DMS 273 (cell line): ENCODE data around the gene UPK1A.
A peak's percentile ranks its signal among the peaks of the same experiment; 100 is the strongest.
"Not testable (repeated sequence)": the region's sequence is repeated elsewhere in the genome, so short reads cannot be mapped to it uniquely, and the experiment has no call there.

Source experiments
- DNase-seq: peaks from one replicate; lab custom pipeline; 2025; ENCODE audit not compliant: unreplicated experiment; lab: John Stamatoyannopoulos, UW

Gene UPK1A

DNA sequence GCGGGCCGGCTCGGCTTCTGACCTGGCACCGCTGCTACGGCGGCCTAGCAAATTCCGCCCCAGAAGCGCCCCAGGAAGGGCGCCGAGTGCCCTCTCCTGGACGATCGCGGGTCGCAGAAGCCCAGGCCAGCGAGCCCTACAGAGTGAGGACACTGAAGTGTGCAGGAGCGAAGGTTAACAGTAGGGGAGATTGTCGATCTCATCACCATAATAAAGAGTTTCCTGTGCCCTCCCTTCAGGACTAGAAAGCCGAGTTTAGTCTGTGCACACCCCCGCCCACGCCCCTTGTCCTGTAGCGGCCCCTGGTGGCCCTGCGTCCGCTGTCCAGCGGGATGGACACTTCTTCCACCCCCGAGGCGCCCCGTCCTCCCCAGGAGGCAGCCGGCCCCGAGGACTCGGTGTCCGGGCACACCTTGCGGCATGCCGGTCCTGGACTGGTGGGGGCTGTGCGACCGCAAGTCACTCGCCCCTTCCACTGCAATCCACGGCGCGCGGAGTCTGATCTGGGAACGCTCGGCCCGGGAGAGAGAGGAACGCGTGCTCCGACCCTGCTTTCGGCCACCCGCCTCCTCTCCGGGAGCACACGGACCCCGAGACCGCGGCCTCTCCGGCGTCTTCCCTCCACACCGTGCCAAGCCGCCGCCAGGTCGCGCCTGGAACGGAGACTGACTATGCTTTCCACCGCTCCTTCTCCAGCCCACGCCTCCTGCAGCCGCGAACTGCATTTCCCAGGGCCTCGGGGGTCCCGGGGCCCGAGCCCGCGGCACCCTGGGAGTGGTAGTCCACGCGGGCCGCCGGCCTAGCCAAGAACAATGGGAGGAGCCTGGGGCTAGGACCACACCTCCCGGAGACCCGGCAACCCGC is 50.7 kb downstream of the UPK1A start:
- peak; percentile 99 for DNase-seq

- no peak for DNase-seq
These were observed 51.5 kb downstream of the UPK1A start, which contains the start of gene KMT2B for GRCh38 chr19:35717665-35718344. TSS of gene KMT2B (plus strand) at chr19:35718003. CDS start at chr19:35718019, 16 bp downstream.

GRCh38 chr19:35718345-35719041 is 52.2 kb downstream of the UPK1A start:
- peak; percentile 58 for DNase-seq

- DNase-seq, result no peak
These were observed 53.3 kb downstream of the UPK1A start for GRCh38 chr19:35719402-35720162.

- no peak for DNase-seq
These were observed 53.8 kb downstream of the UPK1A start for GRCh38 chr19:35720163-35720524.

- no peak for DNase-seq
These were observed 54.3 kb downstream of the UPK1A start for GRCh38 chr19:35720648-35721047.

GRCh38 chr19:35721374-35721773 is 55.1 kb downstream of the UPK1A start:
- no peak for DNase-seq

GRCh38 chr19:35722461-35722860 is 56.1 kb downstream of the UPK1A start:
- DNase-seq, result no peak

DNA sequence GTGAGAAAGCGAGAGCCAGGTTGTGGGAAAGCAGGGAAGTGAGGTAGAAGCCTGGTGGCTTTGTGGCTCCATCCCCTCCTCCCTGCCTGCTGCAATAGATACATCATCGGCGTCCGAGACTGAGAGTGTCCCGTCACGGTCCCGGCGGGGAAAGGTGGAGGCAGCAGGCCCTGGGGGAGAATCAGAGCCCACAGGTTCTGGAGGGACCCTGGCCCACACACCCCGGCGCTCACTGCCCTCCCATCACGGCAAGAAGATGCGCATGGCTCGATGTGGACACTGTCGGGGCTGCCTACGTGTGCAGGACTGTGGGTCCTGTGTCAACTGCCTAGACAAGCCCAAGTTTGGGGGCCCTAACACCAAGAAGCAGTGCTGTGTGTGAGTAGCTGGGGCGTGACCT is 56.6 kb downstream of the UPK1A start:
- no peak for DNase-seq

DNA sequence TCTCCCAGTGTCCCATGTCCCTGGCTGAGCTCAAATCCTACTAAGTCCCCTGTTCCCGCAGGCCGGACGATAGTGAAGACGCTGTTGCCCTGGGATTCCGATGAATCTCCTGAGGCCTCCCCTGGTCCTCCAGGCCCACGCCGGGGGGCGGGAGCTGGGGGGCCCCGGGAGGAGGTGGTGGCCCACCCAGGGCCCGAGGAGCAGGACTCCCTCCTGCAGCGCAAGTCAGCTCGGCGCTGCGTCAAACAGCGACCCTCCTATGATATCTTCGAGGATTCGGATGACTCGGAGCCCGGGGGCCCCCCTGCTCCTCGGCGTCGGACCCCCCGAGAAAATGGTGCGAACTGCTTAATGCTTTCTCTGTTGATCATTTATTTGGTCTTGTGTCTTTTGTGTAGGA is 57.4 kb downstream of the UPK1A start:
- no peak for DNase-seq

- not testable (repeated sequence) for DNase-seq
These were observed 57.8 kb downstream of the UPK1A start for GRCh38 chr19:35724132-35724531.

DNA sequence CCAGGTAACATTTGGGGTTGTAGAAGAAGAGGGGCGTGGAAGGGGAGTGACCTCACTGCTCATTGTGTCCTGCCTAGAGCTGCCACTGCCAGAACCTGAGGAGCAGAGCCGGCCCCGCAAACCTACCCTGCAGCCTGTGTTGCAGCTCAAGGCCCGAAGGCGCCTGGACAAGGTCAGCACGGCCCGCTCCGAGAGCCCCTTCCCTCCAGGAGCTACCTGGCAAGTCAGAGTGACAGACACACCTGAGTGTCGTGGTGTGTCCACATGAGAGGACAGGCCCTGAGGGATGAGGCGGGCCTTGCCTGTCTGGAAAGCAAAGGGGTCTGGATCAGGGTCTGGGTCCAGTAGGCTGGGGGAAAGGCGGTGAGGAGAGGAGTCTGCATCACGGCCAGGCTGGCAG is 58.2 kb downstream of the UPK1A start:
- DNase-seq, result no peak

DNA sequence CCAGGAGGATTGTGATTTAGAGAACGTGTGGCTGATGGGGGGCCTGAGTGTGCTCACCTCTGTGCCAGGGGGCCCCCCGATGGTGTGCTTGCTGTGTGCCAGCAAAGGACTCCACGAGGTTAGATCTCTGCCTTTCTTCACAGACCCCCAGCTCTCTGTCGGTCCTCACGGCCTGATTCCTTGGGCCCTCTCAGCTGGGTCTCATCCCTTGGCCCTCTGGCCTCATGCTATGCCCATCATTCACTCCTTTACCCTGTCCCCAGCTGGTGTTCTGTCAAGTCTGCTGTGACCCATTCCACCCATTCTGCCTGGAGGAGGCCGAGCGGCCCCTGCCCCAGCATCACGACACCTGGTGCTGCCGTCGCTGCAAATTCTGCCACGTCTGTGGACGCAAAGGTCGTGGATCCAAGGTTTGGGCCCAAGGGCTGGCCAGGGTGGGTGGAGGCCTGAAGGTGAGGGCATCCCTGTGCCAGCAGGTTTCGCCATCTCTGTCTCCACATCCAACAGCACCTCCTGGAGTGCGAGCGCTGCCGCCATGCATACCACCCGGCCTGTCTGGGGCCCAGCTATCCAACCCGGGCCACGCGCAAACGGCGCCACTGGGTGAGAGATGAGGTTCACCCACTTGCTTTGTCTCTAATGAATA is 59.0 kb downstream of the UPK1A start:
- no peak for DNase-seq

GRCh38 chr19:35727053-35727955 is 61.0 kb downstream of the UPK1A start:
- no peak for DNase-seq
